OCI-LY3 (cell line): Measurements from ENCODE around the gene ACYP2.

Experiments
- EZH2phosphoT487 ChIP-seq: fragments of 200-600 bp; shearing (Covaris generic); IDR thresholded peaks from 2 replicates; pipeline ENCODE4 v1.6.1; 2018; ENCODE audit warnings: antibody characterized with exemption, mixed run types, low read depth
- TF ChIP-seq, protein P1 (sequence below): fragments of 200-600, 300-600 bp; sonication (generic); IDR thresholded peaks from 2 replicates; pipeline ENCODE4 v1.5.1; 2014; ENCODE audit warnings: antibody characterized with exemption, low read length, low read depth

DNA sequence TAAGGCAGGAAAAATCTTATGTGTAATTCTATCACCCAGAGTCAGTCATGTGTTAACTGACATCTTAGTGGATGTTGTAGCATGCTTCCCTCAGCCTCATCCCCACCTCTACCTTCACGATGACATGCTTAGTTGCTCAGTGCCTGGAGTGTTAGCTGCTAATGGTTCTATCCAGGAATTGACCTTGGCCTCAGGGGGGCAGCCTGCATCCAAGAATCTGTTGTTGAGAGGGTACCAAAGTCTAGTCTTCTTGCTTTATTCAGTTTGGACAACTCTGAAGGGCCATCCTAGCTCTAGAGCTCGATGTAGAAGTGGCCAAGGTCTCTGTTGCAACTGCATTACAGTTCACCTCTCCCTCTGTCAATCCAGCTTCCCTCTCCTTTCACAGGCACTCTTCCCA, 61.2 kb downstream of the ACYP2 start:
- TF ChIP-seq, protein P1, sequence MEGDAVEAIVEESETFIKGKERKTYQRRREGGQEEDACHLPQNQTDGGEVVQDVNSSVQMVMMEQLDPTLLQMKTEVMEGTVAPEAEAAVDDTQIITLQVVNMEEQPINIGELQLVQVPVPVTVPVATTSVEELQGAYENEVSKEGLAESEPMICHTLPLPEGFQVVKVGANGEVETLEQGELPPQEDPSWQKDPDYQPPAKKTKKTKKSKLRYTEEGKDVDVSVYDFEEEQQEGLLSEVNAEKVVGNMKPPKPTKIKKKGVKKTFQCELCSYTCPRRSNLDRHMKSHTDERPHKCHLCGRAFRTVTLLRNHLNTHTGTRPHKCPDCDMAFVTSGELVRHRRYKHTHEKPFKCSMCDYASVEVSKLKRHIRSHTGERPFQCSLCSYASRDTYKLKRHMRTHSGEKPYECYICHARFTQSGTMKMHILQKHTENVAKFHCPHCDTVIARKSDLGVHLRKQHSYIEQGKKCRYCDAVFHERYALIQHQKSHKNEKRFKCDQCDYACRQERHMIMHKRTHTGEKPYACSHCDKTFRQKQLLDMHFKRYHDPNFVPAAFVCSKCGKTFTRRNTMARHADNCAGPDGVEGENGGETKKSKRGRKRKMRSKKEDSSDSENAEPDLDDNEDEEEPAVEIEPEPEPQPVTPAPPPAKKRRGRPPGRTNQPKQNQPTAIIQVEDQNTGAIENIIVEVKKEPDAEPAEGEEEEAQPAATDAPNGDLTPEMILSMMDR = peak; percentile 52
- no peak for TF ChIP-seq EZH2phosphoT487
